Testis (tissue), 3 donors: ENCODE results near the gene TET1. TPM values are rescaled to one million over a fixed set of nuclear protein-coding genes. Genes with fewer than 3 reads are reported as not detected.
"Not testable (repeated sequence)": the region's sequence is repeated elsewhere in the genome, so short reads cannot be mapped to it uniquely, and the experiment has no call there.

Experiments used
- DNase-seq: peaks from one replicate; pipeline ENCODE4 v3.0.0-alpha.2; 2019
- H3K27ac ChIP-seq, 2 donors: fragments of 200-600 bp; sonication (generic); one replicate each; pipeline ENCODE4 v1.5.1; 2019
- H3K27me3 ChIP-seq: fragments of 200-600 bp; sonication (generic); one replicate; pipeline ENCODE4 v1.5.1; 2019
- H3K36me3 ChIP-seq: fragments of 200-600 bp; sonication (generic); one replicate; pipeline ENCODE4 v1.5.1; 2017; ENCODE audit warnings: low read depth; ENCODE audit errors: missing control alignments
- H3K4me1 ChIP-seq: fragments of 200-600 bp; sonication (generic); one replicate; pipeline ENCODE4 v1.5.1; 2019
- H3K4me3 ChIP-seq, 2 donors: fragments of 200-600 bp; sonication (generic); one replicate each; pipeline ENCODE4 v1.5.1; 2017 to 2019
- H3K9me3 ChIP-seq: fragments of 200-600 bp; sonication (generic); one replicate; pipeline ENCODE4 v1.5.1; 2017
- CTCF ChIP-seq, 3 experiments: fragments of 450-650 bp in 2 of 3; fragments of 200-600 bp in 1 of 3; sonication (generic) in 1 of 3; IDR thresholded peaks; one replicate each; pipeline ENCODE4 v1.5.1; 2016 to 2019; ENCODE audit warnings: antibody characterized with exemption in 3 of 3, mild to moderate bottlenecking in 2 of 3, moderate library complexity in 1 of 3
- POLR2A ChIP-seq: fragments of 450-650 bp; IDR thresholded peaks from one replicate; pipeline ENCODE4 v1.6.1; 2017; ENCODE audit warnings: antibody characterized with exemption, mild to moderate bottlenecking, moderate library complexity
- WGBS, 2 donors: methylation state at CpG; one replicate each; pipeline ENCODE4 v1.1.5; 2018; 5-methylcytosine and 5-hydroxymethylcytosine counted together
- intact Hi-C: fragments of 100-400 bp; cut with DNase I; formaldehyde crosslinking; loops from one replicate; pipeline ENCODE4 v1.15.1; 2023; ENCODE audit warnings: low total_unique reads
- polyA plus RNA-seq: library from polyadenylated mRNA; stranded (reverse); fragments of 350-450 nt; fragmentation: Illumina TruSeq; extraction: RNeasy Lipid Tissue Mini Kit (QIAGEN cat#74804); gene quantifications from one replicate; pipeline ENCODE4 v1.2.3, GENCODE V29; 2014; ENCODE audit warnings: low read depth, low replicate concordance; ENCODE audit not compliant: insufficient read depth
- total RNA-seq, 2 donors: library from RNA; depleted of rRNA; stranded (reverse); fragments of >200 nt; gene quantifications; one replicate each; pipeline ENCODE4 v1.2.3, GENCODE V29; 2016

Gene TET1
- total and polyA plus RNA-seq, 3 donors from 2014 or later, result 0.40 to 3.8 (median 3.2) TPM

GRCh38 chr10:68705548-68705947 is 145.4 kb downstream of the TET1 start:
- Histone ChIP-seq H3K4me3 (no peak overlapping the region), H3K4me1 (no peaks in the 10 kb centered on the region), H3K27ac (no peak overlapping the region), H3K27me3 (no peaks in the 10 kb centered on the region), H3K9me3 (no peaks in the 10 kb centered on the region), H3K36me3 (no peaks in the 10 kb centered on the region)
- DNase-seq, result no peak
- WGBS, 2 donors, result 87 to 89% methylated on average over 1 of the region's 1 CpG
- no peak for TF ChIP-seq CTCF (IDR thresholded peaks at IDR 0.05)
- TF ChIP-seq POLR2A, result no peak
- intact Hi-C loops, result no loop called here

- WGBS, 2 donors, result 89 to 94% methylated on average over 5 of the region's 5 CpGs
- DNase-seq, H3K36me3 ChIP-seq, H3K4me1 ChIP-seq, H3K27me3 ChIP-seq, H3K27ac ChIP-seq, H3K4me3 ChIP-seq, H3K9me3 ChIP-seq, intact Hi-C loops: not testable (repeated sequence)
These were observed 148.8 kb downstream of the TET1 start for GRCh38 chr10:68708987-68709386.

- H3K27ac ChIP-seq, H3K36me3 ChIP-seq, H3K4me1 ChIP-seq, DNase-seq, H3K9me3 ChIP-seq, H3K4me3 ChIP-seq, intact Hi-C loops, H3K27me3 ChIP-seq: not testable (repeated sequence)
- 92 to 94% methylated on average over 13 of the region's 13 CpGs for WGBS, 2 donors
These were observed 152.9 kb downstream of the TET1 start for GRCh38 chr10:68713065-68713464.

GRCh38 chr10:68717435-68717834 is 157.3 kb downstream of the TET1 start:
- TF ChIP-seq POLR2A, result no peak
- no peak for TF ChIP-seq CTCF (IDR thresholded peaks at IDR 0.05)
- 45 to 60% methylated on average over 3 of the region's 3 CpGs for WGBS, 2 donors

GRCh38 chr10:68720793-68721672 is 160.9 kb downstream of the TET1 start, which contains the start of gene CCAR1:
CCAR1 (plus strand) TSS chr10:68721239; CDS start chr10:68722505, 1,266 bp downstream.
- H3K36me3 ChIP-seq, result no peaks in the 10 kb centered on the region
- intact Hi-C loops, result no loop called here
- peak within 1 kb of the TSS; percentile 94 to 99 for H3K27ac ChIP-seq
- TF ChIP-seq POLR2A (peak; percentile 43), CTCF (IDR thresholded peaks at IDR 0.05) (no peak)
- WGBS, 2 donors, result 0% methylated on average over 34 to 64 of the region's 72 CpGs
- peak; percentile 98 for DNase-seq
- H3K27me3 ChIP-seq, result no peaks in the 10 kb centered on the region
- no peaks in the 10 kb centered on the region for H3K9me3 ChIP-seq
- H3K4me3 ChIP-seq, result peak within 1 kb of the TSS; percentile 69 to 96
- H3K4me1 ChIP-seq, result peaks cover 10% of the 10 kb centered on the region

More at GRCh38 chr10:68717435-68717834, 157.3 kb downstream of the TET1 start:
- DNase-seq, result no peak
- no peaks in the 10 kb centered on the region for H3K27me3 ChIP-seq
- H3K27ac ChIP-seq, result no peak overlapping the region
- intact Hi-C loops, result no loop called here
- peak overlapping the region in 1 of 2 donors; percentile 5 for H3K4me3 ChIP-seq
- H3K9me3 ChIP-seq, result no peaks in the 10 kb centered on the region
- H3K4me1 ChIP-seq, result peaks cover 6% of the 10 kb centered on the region
- no peaks in the 10 kb centered on the region for H3K36me3 ChIP-seq
